CD14-positive monocyte (primary cell): ENCODE results near the gene UROS. TPM values are rescaled to one million over a fixed set of nuclear protein-coding genes. Genes with fewer than 3 reads are reported as not detected.

Experiments
- DNase-seq, 3 donors: peaks; one replicate each; pipeline ENCODE4 v3.0.0-alpha.2; 2011 to 2022
- H2AFZ ChIP-seq: 2 replicates; pipeline ENCODE4 v1.6.0; 2012; ENCODE audit warnings: mild to moderate bottlenecking, low read depth, low read length, inconsistent platforms; ENCODE audit not compliant: insufficient read depth, poor library complexity, severe bottlenecking
- H3K27ac ChIP-seq, 2 donors: 1 replicate in 1 of 2; 2 replicates in 1 of 2; pipeline ENCODE4 v1.5.1; 2012 to 2013; ENCODE audit warnings: low read length in 2 of 2, control low read depth in 1 of 2, inconsistent platforms in 1 of 2, low read depth in 1 of 2, mild to moderate bottlenecking in 1 of 2
- H3K27me3 ChIP-seq, 2 donors: one replicate each; pipeline versions ENCODE4 v1.6.0 to v1.6.1; 2011 to 2013; ENCODE audit warnings: low read length in 2 of 2; ENCODE audit not compliant: control insufficient read depth in 2 of 2, insufficient read depth in 2 of 2
- H3K36me3 ChIP-seq, 2 donors: replicated peaks in 1 of 2; 1 replicate in 1 of 2; 2 replicates in 1 of 2; pipeline versions ENCODE4 v1.5.1 to v1.6.1; 2012 to 2013; ENCODE audit warnings: low read length in 2 of 2, control low read depth in 1 of 2, inconsistent platforms in 1 of 2, mild to moderate bottlenecking in 1 of 2; ENCODE audit not compliant: insufficient read depth in 2 of 2, control insufficient read depth in 1 of 2
- H3K4me1 ChIP-seq, 2 donors: 1 replicate in 1 of 2; 2 replicates in 1 of 2; pipeline versions ENCODE4 v1.5.1 to v1.6.1; 2012 to 2013; ENCODE audit warnings: low read length in 2 of 2, control low read depth in 1 of 2, inconsistent platforms in 1 of 2, mild to moderate bottlenecking in 1 of 2, moderate library complexity in 1 of 2; ENCODE audit not compliant: insufficient read depth in 2 of 2, control insufficient read depth in 1 of 2
- H3K4me2 ChIP-seq: replicated peaks from 2 replicates; pipeline ENCODE3; 2012; ENCODE audit warnings: low read length, moderate library complexity, mild to moderate bottlenecking; ENCODE audit not compliant: poor library complexity, severe bottlenecking; ENCODE audit errors: extremely low read depth
- H3K4me3 ChIP-seq, 3 experiments: fragments of 200-600 bp in 1 of 3; sonication (generic) in 1 of 3; replicated peaks in 1 of 3; 1 replicate in 2 of 3; 2 replicates in 1 of 3; pipeline ENCODE4 v1.5.1; 2011 to 2013; ENCODE audit warnings: low read length in 3 of 3, mild to moderate bottlenecking in 3 of 3, control low read depth in 2 of 3, low read depth in 2 of 3, inconsistent platforms in 1 of 3, moderate library complexity in 1 of 3
- H3K79me2 ChIP-seq: 2 replicates; pipeline ENCODE4 v1.6.0; 2012; ENCODE audit warnings: mild to moderate bottlenecking, control low read depth, inconsistent platforms, low read length, moderate library complexity; ENCODE audit not compliant: insufficient read depth
- H3K9ac ChIP-seq: 2 replicates; pipeline ENCODE4 v1.6.0; 2017; ENCODE audit warnings: low read length, mild to moderate bottlenecking; ENCODE audit not compliant: insufficient read depth, poor library complexity, severe bottlenecking
- H3K9me3 ChIP-seq, 2 donors: replicated peaks in 1 of 2; 1 replicate in 1 of 2; 2 replicates in 1 of 2; pipeline versions ENCODE4 v1.5.1 to v1.6.1; 2012 to 2013; ENCODE audit warnings: low read length in 2 of 2, control low read depth in 1 of 2; ENCODE audit not compliant: control insufficient read depth in 1 of 2, insufficient read depth in 1 of 2
- H4K20me1 ChIP-seq: 2 replicates; pipeline ENCODE4 v1.6.0; 2012; ENCODE audit warnings: mild to moderate bottlenecking, low read length, control low read depth, moderate library complexity; ENCODE audit not compliant: insufficient read depth
- H3K27ac Mint-ChIP-seq, 7 donors: one replicate each; pipeline ENCODE4 v1.8.0; 2020; ENCODE audit warnings: mild to moderate bottlenecking in 7 of 7, mixed read lengths in 7 of 7, moderate library complexity in 6 of 7, inconsistent platforms in 2 of 7
- H3K27me3 Mint-ChIP-seq, 3 donors: one replicate each; pipeline ENCODE4 v1.8.0; 2021 to 2022; ENCODE audit warnings: low read depth in 3 of 3, mild to moderate bottlenecking in 3 of 3, mixed read lengths in 3 of 3, moderate library complexity in 3 of 3, inconsistent platforms in 1 of 3
- H3K36me3 Mint-ChIP-seq, 2 donors: one replicate each; pipeline ENCODE4 v1.8.0; 2020; ENCODE audit warnings: mixed read lengths in 2 of 2, inconsistent platforms in 1 of 2, mild to moderate bottlenecking in 1 of 2
- H3K4me1 Mint-ChIP-seq: one replicate; pipeline ENCODE4 v1.8.0; 2020; ENCODE audit warnings: mild to moderate bottlenecking, mixed read lengths
- H3K4me3 Mint-ChIP-seq, 2 donors: one replicate each; pipeline ENCODE4 v1.8.0; 2020; ENCODE audit warnings: mild to moderate bottlenecking in 2 of 2, mixed read lengths in 2 of 2, moderate library complexity in 1 of 2
- H3K9me3 Mint-ChIP-seq, 7 donors: one replicate each; pipeline ENCODE4 v1.8.0; 2020 to 2022; ENCODE audit warnings: mixed read lengths in 7 of 7, mild to moderate bottlenecking in 6 of 7, moderate library complexity in 6 of 7, inconsistent platforms in 2 of 7
- CTCF ChIP-seq: fragments of 200-600 bp; IDR thresholded peaks from one replicate; pipeline ENCODE4 v1.8.0; 2022; ENCODE audit warnings: antibody characterized with exemption, mild to moderate bottlenecking
- WGBS: methylation state at CpG from one replicate; pipeline ENCODE4 v1.1.5; 2013; ENCODE audit warnings: missing lambda C conversion rate; ENCODE audit not compliant: insufficient coverage; 5-methylcytosine and 5-hydroxymethylcytosine counted together
- intact Hi-C, 2 donors: fragments of 100-400 bp; cut with micrococcal nuclease; formaldehyde crosslinking; loops; one replicate each; pipeline versions ENCODE4 v1.15.0 to v1.15.1; 2023
- polyA plus RNA-seq, 3 donors: library from polyadenylated mRNA; depleted of rRNA in 1 of 3; unstranded in 2 of 3; stranded (reverse) in 1 of 3; fragments of 300-500 nt in 2 of 3; fragments of >200 nt in 1 of 3; fragmentation: Illumina TruSeq in 2 of 3; gene quantifications; 1 replicate in 2 of 3; 2 replicates in 1 of 3; pipeline ENCODE4 v1.2.3, GENCODE V29; 2012 to 2021

Gene UROS
- polyA plus RNA-seq, 3 donors, result 18.1 to 42.3 (median 39.8) TPM

- H3K9me3 ChIP-seq, result no peaks in the 10 kb centered on the region
- 77% methylated on average over 16 of the region's 17 CpGs for WGBS
- H3K4me1 Mint-ChIP-seq, result peaks cover 2% of the 10 kb centered on the region
- TF ChIP-seq CTCF, result no peak
- no peak overlapping the region for H3K27ac ChIP-seq
- no peak for DNase-seq
- no peaks in the 10 kb centered on the region for H4K20me1 ChIP-seq
- H3K36me3 Mint-ChIP-seq, result peaks cover 40 to 45% of the 10 kb centered on the region in 2 donors
- no peak overlapping the region for H3K4me2 ChIP-seq
- intact Hi-C loops, result no loop called here
- no peak overlapping the region for H3K4me3 Mint-ChIP-seq
- H3K9ac ChIP-seq, result no peak overlapping the region
- no peaks in the 10 kb centered on the region for H3K9me3 Mint-ChIP-seq
- H3K27ac Mint-ChIP-seq, result no peak overlapping the region
- no peak overlapping the region for H3K4me3 ChIP-seq
- H3K27me3 ChIP-seq, result no peaks in the 10 kb centered on the region
- H3K79me2 ChIP-seq, result no peaks in the 10 kb centered on the region
- H3K27me3 Mint-ChIP-seq, result peaks cover 0 to 2% (median 2%) of the 10 kb centered on the region in 3 donors
- H2AFZ ChIP-seq, result no peak overlapping the region
- no peaks in the 10 kb centered on the region for H3K4me1 ChIP-seq
- peaks cover 21 to 47% of the 10 kb centered on the region in 2 donors for H3K36me3 ChIP-seq
Measured at GRCh38 chr10:125788156-125789034, 34.7 kb downstream of the UROS start.

- Mint-ChIP-seq H3K9me3 (no peaks in the 10 kb centered on the region), H3K4me3 (no peak overlapping the region), H3K27ac (no peak overlapping the region), H3K4me1 (peaks cover 2% of the 10 kb centered on the region), H3K27me3 (peaks cover 0 to 3% (median 1%) of the 10 kb centered on the region in 3 donors), H3K36me3 (peaks cover 25 to 26% of the 10 kb centered on the region in 2 donors)
- H3K9ac ChIP-seq, result no peak overlapping the region
- intact Hi-C loops, result no loop called here
- H2AFZ ChIP-seq, result no peak overlapping the region
- no peak overlapping the region for H3K27ac ChIP-seq
- H3K36me3 ChIP-seq, result peaks cover 8 to 29% of the 10 kb centered on the region in 2 donors
- no peak overlapping the region for H3K4me3 ChIP-seq
- H3K27me3 ChIP-seq, result no peaks in the 10 kb centered on the region
- H3K9me3 ChIP-seq, result no peaks in the 10 kb centered on the region
- no peak for TF ChIP-seq CTCF
- no peaks in the 10 kb centered on the region for H4K20me1 ChIP-seq
- H3K79me2 ChIP-seq, result no peaks in the 10 kb centered on the region
- no peaks in the 10 kb centered on the region for H3K4me1 ChIP-seq
- WGBS, result 100% methylated on average over 1 of the region's 9 CpGs
- DNase-seq, result no peak
- H3K4me2 ChIP-seq, result no peak overlapping the region
Measured at GRCh38 chr10:125785791-125786190, 37.3 kb downstream of the UROS start.
